Type B pancreatic cell (in vitro differentiated cells): ENCODE results near the gene NDUFA7. TPM values are rescaled to one million over a fixed set of nuclear protein-coding genes. Genes with fewer than 3 reads are reported as not detected.

Source experiments
- DNase-seq: peaks from one replicate; pipeline ENCODE4 v3.0.0; 2021; ENCODE audit warnings: mixed read lengths; ENCODE audit not compliant: unreplicated experiment; ENCODE audit errors: extremely low spot score
- H3K27ac Mint-ChIP-seq: 2 replicates; pipeline ENCODE4 v1.8.0; 2021; ENCODE audit warnings: mild to moderate bottlenecking, mixed read lengths
- H3K27me3 Mint-ChIP-seq: 2 replicates; pipeline ENCODE4 v1.8.0; 2021; ENCODE audit warnings: mixed read lengths
- H3K36me3 Mint-ChIP-seq: 2 replicates; pipeline ENCODE4 v1.8.0; 2021; ENCODE audit warnings: mixed read lengths
- H3K4me1 Mint-ChIP-seq: one replicate; pipeline ENCODE4 v1.8.0; 2021; ENCODE audit warnings: mixed read lengths; ENCODE audit not compliant: unreplicated experiment
- H3K4me3 Mint-ChIP-seq: 2 replicates; pipeline ENCODE4 v1.8.0; 2021; ENCODE audit warnings: mild to moderate bottlenecking, mixed read lengths
- H3K9me3 Mint-ChIP-seq: 2 replicates; pipeline ENCODE4 v1.8.0; 2021; ENCODE audit warnings: mixed read lengths
- total RNA-seq: library from RNA; stranded (reverse); gene quantifications from 2 replicates; pipeline ENCODE4 v1.2.1, GENCODE V29; 2021; ENCODE audit warnings: low replicate concordance
- TF ChIP-seq, protein P1 (sequence below): fragments of 200-600 bp; sonication (generic); conservative IDR thresholded peaks from 2 replicates; pipeline ENCODE4 v1.5.0; 2021; ENCODE audit warnings: antibody characterized with exemption, mild to moderate bottlenecking

The NDUFA7 gene
- total RNA-seq, 1 donor from 2014 or later: 46.8 TPM

DNA sequence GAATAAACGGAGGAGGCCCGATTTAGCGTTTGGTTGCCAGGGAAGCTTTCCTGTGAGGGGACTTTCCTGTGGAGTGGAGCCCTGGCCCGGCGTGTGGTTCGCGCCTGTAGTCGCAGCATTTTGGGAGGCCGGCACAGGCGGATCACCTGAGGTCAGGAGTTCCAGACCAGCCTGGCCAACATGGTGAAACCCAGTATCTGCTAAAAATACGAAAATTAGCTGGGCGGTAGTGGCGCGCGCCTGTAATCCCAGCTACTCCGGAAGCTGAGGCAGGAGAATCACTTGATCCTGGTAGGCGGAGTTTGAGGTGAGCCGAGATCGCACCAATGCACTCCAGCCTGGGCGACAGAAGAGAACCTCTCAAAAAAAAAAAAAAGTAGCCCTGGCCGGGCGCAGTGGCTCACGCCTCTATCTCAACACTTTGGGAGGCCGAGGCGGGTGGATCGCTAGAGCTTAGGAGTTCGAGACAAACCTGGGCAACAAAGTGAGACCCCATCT, 14.9 kb upstream of the NDUFA7 start:
- Mint-ChIP-seq H3K9me3 (no peaks in the 10 kb centered on the region), H3K36me3 (no peaks in the 10 kb centered on the region), H3K27me3 (peaks cover 74% of the 10 kb centered on the region), H3K4me1 (no peaks in the 10 kb centered on the region), H3K4me3 (peak overlapping the region; percentile 74), H3K27ac (no peak overlapping the region)
- DNase-seq: no peak
- TF ChIP-seq, protein P1, sequence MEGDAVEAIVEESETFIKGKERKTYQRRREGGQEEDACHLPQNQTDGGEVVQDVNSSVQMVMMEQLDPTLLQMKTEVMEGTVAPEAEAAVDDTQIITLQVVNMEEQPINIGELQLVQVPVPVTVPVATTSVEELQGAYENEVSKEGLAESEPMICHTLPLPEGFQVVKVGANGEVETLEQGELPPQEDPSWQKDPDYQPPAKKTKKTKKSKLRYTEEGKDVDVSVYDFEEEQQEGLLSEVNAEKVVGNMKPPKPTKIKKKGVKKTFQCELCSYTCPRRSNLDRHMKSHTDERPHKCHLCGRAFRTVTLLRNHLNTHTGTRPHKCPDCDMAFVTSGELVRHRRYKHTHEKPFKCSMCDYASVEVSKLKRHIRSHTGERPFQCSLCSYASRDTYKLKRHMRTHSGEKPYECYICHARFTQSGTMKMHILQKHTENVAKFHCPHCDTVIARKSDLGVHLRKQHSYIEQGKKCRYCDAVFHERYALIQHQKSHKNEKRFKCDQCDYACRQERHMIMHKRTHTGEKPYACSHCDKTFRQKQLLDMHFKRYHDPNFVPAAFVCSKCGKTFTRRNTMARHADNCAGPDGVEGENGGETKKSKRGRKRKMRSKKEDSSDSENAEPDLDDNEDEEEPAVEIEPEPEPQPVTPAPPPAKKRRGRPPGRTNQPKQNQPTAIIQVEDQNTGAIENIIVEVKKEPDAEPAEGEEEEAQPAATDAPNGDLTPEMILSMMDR: no peak

DNA sequence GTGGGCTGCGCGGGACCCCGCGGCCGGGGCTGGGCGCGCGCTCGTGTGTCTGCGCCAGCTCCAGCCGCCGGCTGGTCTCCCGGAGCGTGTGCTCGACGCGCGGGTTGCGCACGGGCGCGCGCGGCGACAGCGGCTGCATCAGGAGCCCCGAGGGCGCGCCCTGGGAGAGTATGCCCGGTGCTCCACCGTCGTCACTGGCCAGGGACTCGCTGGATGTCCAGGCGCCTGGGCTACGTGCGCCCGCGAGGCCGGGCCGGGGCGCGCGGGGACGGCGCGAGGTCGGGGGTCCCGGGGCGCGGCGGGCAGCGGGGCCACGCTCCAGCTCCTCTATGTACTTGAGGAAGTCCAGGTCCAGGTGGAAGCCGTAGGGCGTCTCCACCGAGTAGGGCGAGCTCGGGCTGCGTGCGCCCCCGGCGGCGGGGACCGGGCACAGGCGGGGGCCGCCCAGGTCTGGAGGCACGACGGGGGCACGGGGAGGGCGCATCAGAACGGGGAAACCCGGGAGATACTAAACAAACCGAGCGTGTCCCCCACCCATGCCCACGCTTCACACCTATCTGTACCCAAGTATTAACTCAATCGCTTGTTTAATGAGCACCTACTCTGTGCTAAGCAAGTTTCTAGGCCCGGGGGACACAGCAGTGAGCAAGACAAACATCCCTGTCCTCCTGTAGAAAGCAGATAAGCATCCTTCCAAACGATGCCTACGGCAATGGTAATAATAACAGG, 14.3 kb upstream of the NDUFA7 start:
- Mint-ChIP-seq H3K27ac (no peak overlapping the region), H3K27me3 (peaks cover 75% of the 10 kb centered on the region), H3K4me3 (peak overlapping the region; percentile 74), H3K9me3 (no peaks in the 10 kb centered on the region), H3K4me1 (no peaks in the 10 kb centered on the region), H3K36me3 (no peaks in the 10 kb centered on the region)
- TF ChIP-seq, protein P1: peak; percentile 55
- DNase-seq: no peak

DNA sequence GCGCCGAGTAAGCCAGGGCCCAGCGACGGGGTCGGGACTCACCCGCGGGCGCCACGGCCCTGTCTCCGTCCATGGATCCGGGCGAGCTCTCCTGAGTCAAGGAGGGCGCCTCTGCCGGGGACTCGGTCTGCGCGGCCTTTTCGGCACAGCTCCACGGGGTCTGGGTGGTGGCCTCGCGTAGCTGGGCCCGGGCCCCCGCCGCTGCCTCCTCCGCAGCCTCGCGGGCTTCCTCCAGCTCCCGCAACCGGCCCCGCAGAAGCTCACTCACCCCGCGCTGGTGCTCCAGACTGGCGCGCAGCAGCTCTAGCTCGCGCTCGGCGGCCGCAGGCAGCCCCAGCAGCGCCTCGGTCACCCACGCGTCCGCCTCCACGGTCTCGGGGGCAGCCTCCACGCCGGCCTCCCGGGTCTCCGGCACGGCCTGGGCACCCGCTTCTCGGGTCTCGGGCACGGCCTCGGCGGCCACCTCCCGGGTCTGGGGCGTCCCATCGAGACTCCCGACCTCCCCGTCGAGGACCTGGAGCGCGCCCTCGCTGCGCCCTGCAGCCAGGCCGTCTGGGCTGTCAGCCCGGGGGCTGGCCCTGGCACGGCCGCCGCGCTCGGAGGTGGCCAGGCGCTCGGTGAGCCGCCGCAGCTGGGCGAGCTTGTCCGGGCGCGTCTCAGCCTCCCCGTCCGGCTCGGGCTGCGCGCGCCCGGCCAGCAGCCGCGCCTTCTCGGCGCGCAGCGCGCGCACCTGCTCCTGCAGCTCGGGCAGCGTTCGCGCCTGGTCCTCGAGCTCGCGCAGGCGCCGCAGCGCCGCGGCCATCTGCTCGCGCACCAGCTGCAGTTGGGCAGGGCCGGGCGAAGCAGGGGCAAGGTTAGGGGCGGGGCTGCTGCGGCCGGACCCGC, 13.5 kb upstream of the NDUFA7 start:
- Mint-ChIP-seq H3K4me1 (no peaks in the 10 kb centered on the region), H3K4me3 (peak overlapping the region; percentile 54), H3K9me3 (no peaks in the 10 kb centered on the region), H3K27me3 (peaks cover 75% of the 10 kb centered on the region), H3K27ac (no peak overlapping the region), H3K36me3 (no peaks in the 10 kb centered on the region)
- TF ChIP-seq, protein P1: no peak
- peak; percentile 76 for DNase-seq

DNA sequence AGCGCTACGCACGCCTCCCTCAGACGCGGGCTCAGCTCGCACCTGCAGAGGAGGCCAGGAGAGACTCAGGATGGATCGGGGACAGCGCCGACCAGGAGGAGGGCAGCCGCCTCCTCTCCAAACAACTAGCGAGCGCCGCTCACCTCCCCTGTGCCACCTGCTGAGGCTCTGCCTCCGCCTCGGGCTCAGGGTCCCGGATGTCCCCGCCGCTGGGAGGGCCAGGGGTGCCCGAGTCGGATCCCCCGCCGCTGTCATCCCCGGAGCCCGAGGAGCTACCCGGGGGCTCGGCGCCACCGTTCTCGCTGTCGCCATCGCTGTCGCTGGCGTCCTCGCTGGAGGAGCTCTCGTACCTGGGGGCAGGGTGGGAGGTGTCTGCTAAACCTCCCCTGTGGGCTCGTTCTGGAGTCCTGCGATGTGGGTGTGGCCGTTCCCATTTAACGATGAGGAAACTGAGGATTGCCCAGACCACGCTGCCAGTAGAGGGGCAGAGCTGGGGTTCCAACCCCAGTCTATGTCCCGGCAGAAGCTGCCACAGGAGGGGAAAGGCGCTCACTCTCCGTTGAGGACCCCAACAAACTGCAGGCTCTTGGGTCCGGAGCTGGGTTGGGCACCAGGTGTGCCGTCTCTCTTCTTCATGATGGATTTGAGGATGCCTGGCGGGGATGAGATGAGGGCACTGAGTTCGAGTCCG, 12.7 kb upstream of the NDUFA7 start:
- H3K4me3 Mint-ChIP-seq: peak overlapping the region; percentile 54
- TF ChIP-seq, protein P1: no peak
- no peak overlapping the region for H3K27ac Mint-ChIP-seq
- DNase-seq: no peak
- H3K27me3 Mint-ChIP-seq: peaks cover 71% of the 10 kb centered on the region
- no peaks in the 10 kb centered on the region for H3K36me3 Mint-ChIP-seq
- H3K9me3 Mint-ChIP-seq: no peaks in the 10 kb centered on the region
- no peaks in the 10 kb centered on the region for H3K4me1 Mint-ChIP-seq

DNA sequence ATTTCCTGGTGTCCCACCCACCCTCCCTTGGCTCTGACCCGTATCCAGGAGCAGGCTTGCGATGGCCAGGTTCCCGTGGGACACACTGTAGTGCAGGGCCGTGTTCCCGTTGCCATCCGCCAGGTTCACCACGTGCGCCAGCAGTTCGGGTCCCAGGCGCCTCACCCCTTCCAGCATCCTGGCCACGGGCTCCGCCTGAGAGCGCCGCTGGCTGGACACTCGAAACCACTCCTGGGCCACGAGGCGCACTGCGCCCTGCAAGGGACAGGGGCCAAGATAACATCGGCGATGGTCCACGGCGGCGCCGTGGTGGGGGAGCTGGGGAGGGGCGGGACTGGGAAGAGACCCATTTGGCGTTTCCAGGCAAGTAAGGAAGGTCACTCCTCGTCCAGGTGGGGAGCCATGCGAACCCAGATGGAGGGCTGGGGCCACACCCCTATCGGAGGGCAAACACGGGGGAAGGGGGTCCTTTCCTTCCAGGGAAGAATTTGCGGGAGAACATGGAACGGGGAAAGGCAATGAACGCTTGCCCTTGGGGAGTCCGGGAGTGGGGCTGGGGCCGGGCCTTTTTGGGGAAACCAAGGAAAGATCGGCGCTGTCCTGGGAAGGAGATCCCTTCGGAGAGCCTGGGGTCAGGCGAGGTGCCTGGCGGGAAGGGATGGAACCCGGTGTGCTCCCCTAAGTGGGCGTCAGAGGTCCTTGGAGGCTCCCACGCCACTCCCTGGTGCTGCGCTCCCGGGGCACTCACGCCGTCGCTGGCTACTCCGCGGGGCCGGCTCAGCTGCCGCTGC, 12.0 kb upstream of the NDUFA7 start:
- Mint-ChIP-seq H3K4me1 (no peaks in the 10 kb centered on the region), H3K9me3 (no peaks in the 10 kb centered on the region), H3K4me3 (peak overlapping the region; percentile 45), H3K36me3 (no peaks in the 10 kb centered on the region), H3K27ac (no peak overlapping the region), H3K27me3 (peaks cover 72% of the 10 kb centered on the region)
- TF ChIP-seq, protein P1: no peak
- no peak for DNase-seq
